ENCODE measurements around the gene ARHGAP27.

Gene ARHGAP27

GRCh38 chr17:45429339-45430005, 3.2 kb downstream of the ARHGAP27 start:
- no peak for TF ChIP-seq CTCF (IDR thresholded peaks at IDR 0.05; ENCODE audit: low read depth, low read length, missing control alignments)
- no peak for DNase-seq (ENCODE audit: low read depth)
- no peak overlapping the region for H3K4me3 ChIP-seq (ENCODE audit: low read depth, low read length)
- in situ Hi-C loops (cut with HindIII; ENCODE audit: low sequenced_read_pairs) = no loop called here

DNA sequence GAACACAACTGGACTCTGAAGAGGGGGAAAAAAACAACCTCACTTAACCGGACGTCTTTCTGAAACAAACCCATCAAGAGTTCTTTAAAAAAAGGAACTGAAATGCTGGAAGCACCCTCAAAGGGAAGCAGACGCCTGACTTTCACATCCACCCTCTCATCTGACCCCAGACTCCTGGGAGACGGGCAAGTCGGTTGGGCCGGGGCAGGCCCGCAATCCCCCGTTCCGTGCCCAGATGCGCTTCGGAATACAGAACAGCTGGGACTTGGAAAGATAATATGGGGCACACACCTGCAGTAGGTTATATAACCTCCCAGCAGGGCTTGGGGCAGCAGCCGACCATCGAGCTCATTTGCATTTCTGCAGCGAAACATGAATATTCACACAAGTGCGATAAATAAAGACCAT, 3.7 kb downstream of the ARHGAP27 start:
- TF ChIP-seq CTCF (IDR thresholded peaks at IDR 0.05; ENCODE audit: low read depth, low read length, missing control alignments) = no peak
- H3K4me3 ChIP-seq (ENCODE audit: low read depth, low read length) = no peak overlapping the region
- DNase-seq (ENCODE audit: low read depth) = no peak
- in situ Hi-C loops (cut with HindIII; ENCODE audit: low sequenced_read_pairs) = no loop called here

- DNase-seq (ENCODE audit: low read depth) = peak; percentile 11
- TF ChIP-seq CTCF (IDR thresholded peaks at IDR 0.05; ENCODE audit: low read depth, low read length, missing control alignments) = peak; percentile 98
- no peak overlapping the region for H3K4me3 ChIP-seq (ENCODE audit: low read depth, low read length)
- in situ Hi-C loops (cut with HindIII; ENCODE audit: low sequenced_read_pairs) = no loop called here
Observed at GRCh38 chr17:45428050-45428617, 4.5 kb downstream of the ARHGAP27 start.

DNA sequence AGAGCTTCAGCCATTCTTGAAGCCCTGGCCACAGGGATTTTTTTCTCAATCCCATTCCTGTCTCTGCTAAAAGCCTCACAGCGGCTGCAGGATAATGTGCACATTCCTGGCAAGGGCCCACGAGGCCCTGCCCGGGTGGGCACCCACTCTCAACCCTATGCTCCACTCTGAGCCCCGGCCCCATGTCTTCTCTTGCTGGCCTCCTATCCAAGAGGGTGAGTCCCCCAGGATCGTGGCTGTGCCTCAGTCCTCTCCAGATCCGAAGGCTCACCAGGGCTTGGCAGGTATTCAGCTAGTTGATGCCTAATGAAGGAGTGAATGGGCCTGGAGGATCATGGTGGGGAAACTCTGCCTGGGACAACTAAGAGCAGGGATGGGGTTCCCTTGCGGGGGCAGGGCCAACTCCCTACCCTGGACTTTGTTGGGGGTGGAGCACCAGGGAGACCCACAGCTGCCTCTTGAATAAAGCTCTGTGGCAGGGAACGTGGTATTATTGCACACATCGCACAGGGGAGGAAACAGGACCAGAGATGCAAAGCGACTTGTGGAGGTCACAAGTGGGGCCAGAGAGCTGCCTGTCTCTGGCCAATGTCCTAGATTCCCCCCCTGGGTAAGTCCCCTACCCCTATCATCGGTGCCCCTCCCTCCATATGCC, 5.4 kb downstream of the ARHGAP27 start:
- in situ Hi-C loops (cut with HindIII; ENCODE audit: low sequenced_read_pairs) = no loop called here
- no peak overlapping the region for H3K4me3 ChIP-seq (ENCODE audit: low read depth, low read length)
- no peak for TF ChIP-seq CTCF (IDR thresholded peaks at IDR 0.05; ENCODE audit: low read depth, low read length, missing control alignments)
- no peak for DNase-seq (ENCODE audit: low read depth)

DNA sequence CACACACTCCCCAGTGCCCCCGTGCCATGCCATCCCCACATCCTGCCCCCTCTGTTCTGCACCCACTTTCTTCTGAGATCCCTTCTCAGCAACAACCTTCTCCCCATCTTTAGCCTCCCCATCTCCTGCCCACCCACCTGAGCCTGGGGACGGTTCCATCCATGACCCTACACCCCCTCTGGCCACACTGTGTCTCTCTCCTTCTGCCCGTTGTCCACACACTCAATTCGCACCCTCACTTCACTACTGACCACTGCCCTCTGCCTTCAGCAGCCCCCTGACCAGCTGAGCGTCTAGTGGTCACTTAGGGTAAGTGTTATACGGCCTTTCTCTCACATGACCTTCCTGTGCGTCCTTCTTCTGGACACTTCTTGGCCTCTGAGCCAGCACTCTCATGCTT, 6.1 kb downstream of the ARHGAP27 start:
- H3K4me3 ChIP-seq (ENCODE audit: low read depth, low read length) = no peak overlapping the region
- no peak for TF ChIP-seq CTCF (IDR thresholded peaks at IDR 0.05; ENCODE audit: low read depth, low read length, missing control alignments)
- in situ Hi-C loops (cut with HindIII; ENCODE audit: low sequenced_read_pairs) = no loop called here
- no peak for DNase-seq (ENCODE audit: low read depth)

GRCh38 chr17:45425984-45426413, 6.7 kb downstream of the ARHGAP27 start:
- no peak overlapping the region for H3K4me3 ChIP-seq (ENCODE audit: low read depth, low read length)
- DNase-seq (ENCODE audit: low read depth) = no peak
- no peak for TF ChIP-seq CTCF (IDR thresholded peaks at IDR 0.05; ENCODE audit: low read depth, low read length, missing control alignments)
- in situ Hi-C loops (cut with HindIII; ENCODE audit: low sequenced_read_pairs) = no loop called here

Measured in astrocyte of the cerebellum (primary cell).